ENCODE results near the gene GNE.

GNE gene

DNA sequence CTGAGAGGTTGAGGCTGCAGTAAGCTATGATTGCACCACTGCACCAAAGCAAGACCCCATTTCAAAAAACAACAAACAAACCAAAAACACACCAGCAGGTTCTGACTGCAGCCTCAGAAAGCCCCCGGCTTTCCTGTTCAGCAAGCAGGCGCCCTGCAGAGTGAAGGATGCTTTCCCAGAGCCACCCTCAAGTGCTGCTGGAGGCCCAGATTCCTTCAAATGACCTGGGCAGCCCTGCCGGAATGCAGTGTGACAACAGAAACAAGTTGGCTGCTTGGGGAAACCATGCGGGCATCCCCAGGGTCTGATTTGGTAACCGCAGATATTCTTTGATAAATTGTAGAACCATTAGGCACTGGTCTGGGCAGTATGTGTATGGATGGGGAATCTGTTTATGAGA lies 35.7 kb upstream of the GNE start:
- TF ChIP-seq CTCF (IDR thresholded peaks at IDR 0.05; ENCODE audit: low read depth, low read length, missing control alignments): no peak
- no peak overlapping the region for H3K4me3 ChIP-seq (ENCODE audit: low read depth, low read length)
- DNase-seq (ENCODE audit: low read depth): no peak

GRCh38 chr9:36293171-36293570 lies 34.9 kb upstream of the GNE start:
- TF ChIP-seq CTCF (IDR thresholded peaks at IDR 0.05; ENCODE audit: low read depth, low read length, missing control alignments): no peak
- H3K4me3 ChIP-seq (ENCODE audit: low read depth, low read length): no peak overlapping the region
- DNase-seq (ENCODE audit: low read depth): no peak

DNA sequence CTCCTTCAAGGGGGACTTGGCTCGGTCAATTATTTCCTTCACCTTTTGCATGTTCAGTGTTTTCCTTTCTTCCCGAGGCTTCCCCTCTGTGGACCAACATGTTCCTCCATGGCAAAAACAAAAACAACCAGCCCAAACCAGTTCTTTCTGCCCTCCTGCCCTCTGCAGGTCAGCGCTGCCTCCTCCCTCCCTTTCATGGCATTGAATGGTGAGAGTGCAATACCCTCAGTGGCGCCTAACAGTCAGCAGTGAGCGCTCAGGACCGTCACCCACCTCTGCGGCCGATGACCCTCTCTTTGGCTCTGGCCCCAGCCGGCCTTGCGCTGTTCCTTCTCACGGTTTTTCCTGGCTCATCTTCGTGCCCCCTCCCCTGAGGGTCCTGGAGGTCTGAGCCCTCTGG lies 34.4 kb upstream of the GNE start:
- no peak overlapping the region for H3K4me3 ChIP-seq (ENCODE audit: low read depth, low read length)
- no peak for DNase-seq (ENCODE audit: low read depth)
- no peak for TF ChIP-seq CTCF (IDR thresholded peaks at IDR 0.05; ENCODE audit: low read depth, low read length, missing control alignments)

DNA sequence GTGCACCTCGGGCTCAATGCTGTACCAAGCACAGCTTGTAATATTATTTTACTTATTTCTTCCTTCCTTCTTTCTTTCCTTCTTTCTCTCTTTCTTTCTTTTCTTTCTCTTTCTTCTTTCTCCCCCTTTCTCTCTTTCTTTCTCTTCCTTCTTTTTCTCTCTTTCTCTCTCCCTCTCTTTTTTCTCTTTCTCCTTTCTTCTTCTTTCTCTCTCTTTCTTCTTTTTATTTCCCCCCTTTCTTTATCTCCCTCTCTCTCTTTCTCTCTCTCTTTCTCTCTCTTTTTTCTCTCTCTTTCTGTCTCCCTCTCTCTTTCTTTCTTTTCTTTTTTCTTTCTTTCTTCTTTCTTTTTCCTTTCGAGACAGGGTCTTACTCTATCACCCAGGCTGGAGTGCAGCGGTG lies 32.7 kb upstream of the GNE start:
- DNase-seq (ENCODE audit: low read depth): no peak
- no peak overlapping the region for H3K4me3 ChIP-seq (ENCODE audit: low read depth, low read length)
- TF ChIP-seq CTCF (IDR thresholded peaks at IDR 0.05; ENCODE audit: low read depth, low read length, missing control alignments): no peak

- TF ChIP-seq CTCF (IDR thresholded peaks at IDR 0.05; ENCODE audit: low read depth, low read length, missing control alignments): no peak
- no peak overlapping the region for H3K4me3 ChIP-seq (ENCODE audit: low read depth, low read length)
- DNase-seq (ENCODE audit: low read depth): no peak
Measured at GRCh38 chr9:36289836-36290435, 31.7 kb upstream of the GNE start.

GRCh38 chr9:36288070-36288469 lies 29.8 kb upstream of the GNE start:
- no peak for TF ChIP-seq CTCF (IDR thresholded peaks at IDR 0.05; ENCODE audit: low read depth, low read length, missing control alignments)
- no peak overlapping the region for H3K4me3 ChIP-seq (ENCODE audit: low read depth, low read length)
- no peak for DNase-seq (ENCODE audit: low read depth)

- no peak overlapping the region for H3K4me3 ChIP-seq (ENCODE audit: low read depth, low read length)
- DNase-seq (ENCODE audit: low read depth): no peak
- TF ChIP-seq CTCF (IDR thresholded peaks at IDR 0.05; ENCODE audit: low read depth, low read length, missing control alignments): no peak
Measured at GRCh38 chr9:36286388-36286787, 28.1 kb upstream of the GNE start.
